ENCODE data around the gene ICE1. TPM values are rescaled to one million over a fixed set of nuclear protein-coding genes. Genes with fewer than 3 reads are reported as not detected.

The ICE1 gene
- total and polyA plus RNA-seq, 2 donors from 2014 or later: 6.7 to 32.8 TPM

GRCh38 chr5:5483350-5483749 is 60.9 kb downstream of the ICE1 start:
- H3K27ac ChIP-seq (ENCODE audit: low read depth in 2 of 2, low read length in 2 of 2): peak overlapping the region in 1 of 2 donors; percentile 49
- H3K4me1 ChIP-seq (ENCODE audit: control insufficient read depth in 2 of 3, insufficient read depth in 2 of 3, low read depth in 1 of 3, low read length in 3 of 3): peaks cover 0 to 15% (median 0%) of the 10 kb centered on the region in 3 donors
- H3K9me3 ChIP-seq (ENCODE audit: control insufficient read depth in 2 of 3, insufficient read depth in 1 of 3, low read length in 3 of 3): no peaks in the 10 kb centered on the region
- no peak for TF ChIP-seq CTCF (IDR thresholded peaks at IDR 0.05; ENCODE audit: borderline replicate concordance, extremely low read depth, insufficient read depth)
- intact Hi-C loops (cut with DNase I): no loop called here
- H3K36me3 ChIP-seq (ENCODE audit: control insufficient read depth in 2 of 3, insufficient read depth in 3 of 3, low read length in 3 of 3): peaks cover 0 to 11% (median 6%) of the 10 kb centered on the region in 3 donors
- FAIRE-seq (no peak), DNase-seq (peak in 2 of 5 donors; percentile 17 to 22)
- no peak overlapping the region for H3K4me3 ChIP-seq (ENCODE audit: low read length in 3 of 3)
- H3K27me3 ChIP-seq (ENCODE audit: control insufficient read depth, insufficient read depth, low read length): no peaks in the 10 kb centered on the region
- no peak overlapping the region for H3K9ac ChIP-seq (ENCODE audit: low read length in 3 of 3)

- DNase-seq (no peak), FAIRE-seq (no peak)
- no peak for TF ChIP-seq CTCF (IDR thresholded peaks at IDR 0.05; ENCODE audit: borderline replicate concordance, extremely low read depth, insufficient read depth)
- Histone ChIP-seq H3K4me3 (ENCODE audit: low read length in 3 of 3) (no peak overlapping the region), H3K9me3 (ENCODE audit: control insufficient read depth in 2 of 3, insufficient read depth in 1 of 3, low read length in 3 of 3) (no peaks in the 10 kb centered on the region), H3K9ac (ENCODE audit: low read length in 3 of 3) (no peak overlapping the region), H3K4me1 (ENCODE audit: control insufficient read depth in 2 of 3, insufficient read depth in 2 of 3, low read depth in 1 of 3, low read length in 3 of 3) (peaks cover 0 to 15% (median 0%) of the 10 kb centered on the region in 3 donors), H3K36me3 (ENCODE audit: control insufficient read depth in 2 of 3, insufficient read depth in 3 of 3, low read length in 3 of 3) (peaks cover 0 to 11% (median 6%) of the 10 kb centered on the region in 3 donors), H3K27me3 (ENCODE audit: control insufficient read depth, insufficient read depth, low read length) (no peaks in the 10 kb centered on the region), H3K27ac (ENCODE audit: low read depth in 2 of 2, low read length in 2 of 2) (peak overlapping the region in 1 of 2 donors; percentile 48)
- intact Hi-C loops (cut with DNase I): no loop called here
These were observed 61.6 kb downstream of the ICE1 start for GRCh38 chr5:5483880-5484598.

- no peak overlapping the region for H3K4me3 ChIP-seq (ENCODE audit: low read length in 3 of 3)
- H3K9me3 ChIP-seq (ENCODE audit: control insufficient read depth in 2 of 3, insufficient read depth in 1 of 3, low read length in 3 of 3): no peaks in the 10 kb centered on the region
- no peak overlapping the region for H3K27ac ChIP-seq (ENCODE audit: low read depth in 2 of 2, low read length in 2 of 2)
- no peak for DNase-seq
- H3K27me3 ChIP-seq (ENCODE audit: control insufficient read depth, insufficient read depth, low read length): no peaks in the 10 kb centered on the region
- no peak overlapping the region for H3K9ac ChIP-seq (ENCODE audit: low read length in 3 of 3)
- peaks cover 0 to 20% (median 16%) of the 10 kb centered on the region in 3 donors for H3K36me3 ChIP-seq (ENCODE audit: control insufficient read depth in 2 of 3, insufficient read depth in 3 of 3, low read length in 3 of 3)
- peaks cover 0 to 15% (median 0%) of the 10 kb centered on the region in 3 donors for H3K4me1 ChIP-seq (ENCODE audit: control insufficient read depth in 2 of 3, insufficient read depth in 2 of 3, low read depth in 1 of 3, low read length in 3 of 3)
- no peak for FAIRE-seq
- intact Hi-C loops (cut with DNase I): no loop called here
- TF ChIP-seq CTCF (IDR thresholded peaks at IDR 0.05; ENCODE audit: borderline replicate concordance, extremely low read depth, insufficient read depth): no peak
These were observed 63.6 kb downstream of the ICE1 start for GRCh38 chr5:5486122-5486521.

Measured in kidney (tissue), 14 donors.